Measurements from ENCODE around the gene ARTN. TPM values are rescaled to one million over a fixed set of nuclear protein-coding genes. Genes with fewer than 3 reads are reported as not detected.

The ARTN gene
- total RNA-seq, 1 donor from 2014 or later = 0.32 TPM

- intact Hi-C loops (cut with micrococcal nuclease) = loop anchor here (1.0 to 2.0 kb wide), 5 partner anchors 23 to 611 kb away; partner anchors contain the start of genes CDC20, ERI3, IPO13 and KDM4A
Measured at GRCh38 chr1:43969416-43969745, 35.8 kb downstream of the ARTN start.

DNA sequence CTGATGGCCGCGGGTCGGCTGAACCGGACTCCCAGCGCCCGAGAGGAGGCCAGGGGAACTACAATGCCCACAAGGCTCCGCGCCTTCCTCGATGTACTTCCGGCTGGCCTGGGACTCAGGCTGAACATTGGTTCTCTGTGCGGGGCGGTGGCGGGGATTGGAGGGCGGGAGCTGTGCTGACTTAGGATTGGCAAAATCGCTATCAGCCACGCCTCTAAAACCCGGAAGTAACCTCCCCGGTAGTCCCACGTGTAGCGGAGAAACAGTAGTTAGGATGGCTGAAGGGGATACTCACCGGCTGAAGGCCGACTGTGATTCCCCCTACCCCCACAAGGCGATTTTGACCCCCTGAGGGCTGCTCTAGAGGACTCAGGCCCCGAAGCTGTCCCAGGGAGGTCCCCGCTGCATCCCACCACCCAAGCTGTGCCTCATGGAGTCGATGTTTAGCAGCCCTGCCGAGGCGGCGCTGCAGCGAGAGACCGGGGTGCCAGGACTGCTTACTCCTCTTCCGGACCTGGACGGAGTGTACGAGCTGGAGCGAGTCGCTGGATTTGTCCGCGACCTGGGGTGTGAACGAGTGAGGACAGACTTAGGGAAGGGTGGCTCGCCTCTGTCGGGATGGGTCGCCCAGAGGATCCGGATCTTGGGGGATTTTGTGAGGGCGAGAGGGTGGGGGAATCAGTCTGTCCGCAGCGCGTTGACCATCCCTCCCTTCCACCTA, 36.3 kb downstream of the ARTN start, which contains the start of gene DPH2:
DPH2 (plus strand) TSS at position 265 of the 721 bp plus-strand sequence; CDS start at position 431, 166 bp downstream.
- intact Hi-C loops (cut with micrococcal nuclease) = loop anchor here (1.0 to 10.0 kb wide), 10 partner anchors 24 to 1717 kb away; partner anchors contain the start of genes ARMH1, CCDC30, CDC20 and DMAP1

- intact Hi-C loops (cut with micrococcal nuclease) = loop anchor here (5.0 to 10.0 kb wide), 5 partner anchors 244 to 1717 kb away; partner anchors contain the start of genes ARMH1, CCDC30, DMAP1 and GPBP1L1
Measured at GRCh38 chr1:43970502-43970901, 36.9 kb downstream of the ARTN start.

DNA sequence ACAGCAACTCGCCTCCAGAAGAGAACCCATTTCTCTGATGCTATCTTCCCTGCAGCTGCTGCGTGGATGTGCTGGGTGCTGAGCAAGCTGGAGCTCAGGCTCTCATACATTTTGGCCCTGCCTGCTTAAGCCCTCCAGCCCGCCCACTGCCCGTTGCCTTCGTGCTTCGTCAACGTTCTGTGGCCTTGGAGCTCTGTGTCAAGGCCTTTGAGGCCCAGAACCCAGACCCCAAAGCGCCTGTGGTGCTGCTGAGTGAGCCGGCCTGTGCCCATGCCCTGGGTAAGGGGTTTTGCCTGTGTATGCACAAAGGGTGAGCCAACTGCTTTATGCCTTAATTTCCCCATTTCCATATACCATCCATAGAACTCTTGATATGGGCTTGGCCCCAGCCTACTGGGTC, 37.3 kb downstream of the ARTN start:
- intact Hi-C loops (cut with micrococcal nuclease) = loop anchor here (5.0 to 10.0 kb wide), 5 partner anchors 244 to 1716 kb away; partner anchors contain the start of genes ARMH1, CCDC30, DMAP1 and GPBP1L1

DNA sequence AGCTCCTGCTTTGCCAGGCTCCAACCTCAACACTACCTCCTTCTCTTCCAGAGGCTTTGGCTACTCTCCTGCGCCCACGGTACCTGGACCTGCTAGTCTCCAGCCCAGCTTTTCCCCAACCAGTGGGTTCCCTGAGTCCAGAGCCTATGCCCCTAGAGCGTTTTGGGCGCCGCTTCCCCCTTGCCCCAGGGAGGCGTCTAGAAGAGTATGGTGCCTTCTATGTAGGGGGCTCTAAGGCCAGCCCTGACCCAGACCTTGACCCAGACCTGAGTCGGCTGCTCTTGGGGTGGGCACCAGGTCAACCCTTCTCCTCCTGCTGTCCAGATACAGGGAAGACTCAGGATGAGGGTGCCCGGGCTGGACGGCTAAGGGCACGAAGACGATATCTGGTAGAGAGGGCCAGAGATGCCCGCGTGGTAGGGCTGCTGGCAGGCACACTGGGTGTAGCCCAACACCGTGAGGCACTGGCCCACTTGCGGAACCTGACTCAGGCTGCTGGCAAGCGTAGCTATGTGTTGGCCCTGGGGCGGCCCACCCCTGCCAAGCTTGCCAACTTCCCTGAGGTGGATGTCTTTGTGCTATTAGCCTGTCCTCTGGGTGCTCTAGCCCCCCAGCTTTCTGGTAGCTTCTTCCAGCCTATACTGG, 37.9 kb downstream of the ARTN start:
- intact Hi-C loops (cut with micrococcal nuclease) = loop anchor here (5.0 to 10.0 kb wide), 5 partner anchors 243 to 1716 kb away; partner anchors contain the start of genes ARMH1, CCDC30, DMAP1 and GPBP1L1

- intact Hi-C loops (cut with micrococcal nuclease) = loop anchor here (1.0 to 10.0 kb wide), 13 partner anchors 17 to 1713 kb away; partner anchors contain the start of genes ARMH1, CCDC24, CCDC30 and CFAP57
Measured at GRCh38 chr1:43973981-43974442, 40.4 kb downstream of the ARTN start.

GRCh38 chr1:43974443-43975248, 41.0 kb downstream of the ARTN start, which contains the start of gene ATP6V0B:
Gene ATP6V0B (plus strand): TSS chr1:43974960. CDS start chr1:43975041, 81 bp downstream.
- intact Hi-C loops (cut with micrococcal nuclease) = loop anchor here (1.0 to 10.0 kb wide), 13 partner anchors 17 to 1713 kb away; partner anchors contain the start of genes ARMH1, CCDC24, CCDC30 and CFAP57

DNA sequence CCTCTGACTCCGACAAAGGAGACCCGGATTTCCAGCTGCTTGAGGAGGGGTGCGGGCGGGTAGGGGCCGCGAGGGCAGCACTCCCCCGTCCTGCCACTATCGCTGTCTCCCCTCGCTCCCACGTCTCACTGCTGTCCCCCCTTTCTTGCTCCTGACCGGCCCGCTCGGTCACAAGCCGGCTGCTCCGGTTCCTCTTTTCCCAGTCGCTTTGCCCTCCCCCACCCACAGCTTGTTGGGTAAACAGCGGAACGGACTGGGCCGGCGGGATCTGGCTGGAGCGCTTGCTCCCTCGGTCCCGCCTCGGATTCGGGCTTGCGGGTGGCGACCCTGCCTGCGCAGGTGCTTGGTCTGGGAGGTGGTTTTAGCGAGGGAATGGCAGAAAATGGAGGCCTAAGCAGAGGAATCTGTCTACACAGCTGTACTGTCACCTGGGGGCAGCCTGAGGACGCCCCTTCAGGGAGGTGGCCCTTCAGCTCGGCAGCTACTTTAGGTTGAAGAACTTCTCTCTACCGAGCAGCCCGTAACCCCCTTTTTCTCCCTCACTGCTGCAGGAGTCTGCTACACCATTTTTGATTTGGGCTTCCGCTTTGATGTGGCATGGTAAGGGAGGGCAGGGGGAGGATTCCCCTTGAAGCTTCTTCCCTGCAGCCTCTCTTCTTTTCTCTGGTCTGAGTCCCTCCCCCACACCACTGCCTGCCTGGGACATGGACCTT, 41.8 kb downstream of the ARTN start:
- intact Hi-C loops (cut with micrococcal nuclease) = loop anchor here (10.0 kb wide), 2 partner anchors 239 to 1609 kb away; partner anchors contain the start of genes DMAP1 and NASP

GRCh38 chr1:43976045-43976444, 42.4 kb downstream of the ARTN start:
- intact Hi-C loops (cut with micrococcal nuclease) = loop anchor here (10.0 kb wide), 2 partner anchors 239 to 1609 kb away; partner anchors contain the start of genes DMAP1 and NASP

- intact Hi-C loops (cut with micrococcal nuclease) = loop anchor here (10.0 kb wide), 2 partner anchors 238 to 1608 kb away; partner anchors contain the start of genes DMAP1 and NASP
Measured at GRCh38 chr1:43976890-43977289, 43.3 kb downstream of the ARTN start.

GRCh38 chr1:43977376-43978263, 44.0 kb downstream of the ARTN start:
- intact Hi-C loops (cut with micrococcal nuclease) = loop anchor here (10.0 kb wide), 2 partner anchors 237 to 1607 kb away; partner anchors contain the start of genes DMAP1 and NASP

- intact Hi-C loops (cut with micrococcal nuclease) = loop anchor here (10.0 kb wide), 2 partner anchors 237 to 1607 kb away; partner anchors contain the start of genes DMAP1 and NASP
Measured at GRCh38 chr1:43978264-43978550, 44.6 kb downstream of the ARTN start.

DNA sequence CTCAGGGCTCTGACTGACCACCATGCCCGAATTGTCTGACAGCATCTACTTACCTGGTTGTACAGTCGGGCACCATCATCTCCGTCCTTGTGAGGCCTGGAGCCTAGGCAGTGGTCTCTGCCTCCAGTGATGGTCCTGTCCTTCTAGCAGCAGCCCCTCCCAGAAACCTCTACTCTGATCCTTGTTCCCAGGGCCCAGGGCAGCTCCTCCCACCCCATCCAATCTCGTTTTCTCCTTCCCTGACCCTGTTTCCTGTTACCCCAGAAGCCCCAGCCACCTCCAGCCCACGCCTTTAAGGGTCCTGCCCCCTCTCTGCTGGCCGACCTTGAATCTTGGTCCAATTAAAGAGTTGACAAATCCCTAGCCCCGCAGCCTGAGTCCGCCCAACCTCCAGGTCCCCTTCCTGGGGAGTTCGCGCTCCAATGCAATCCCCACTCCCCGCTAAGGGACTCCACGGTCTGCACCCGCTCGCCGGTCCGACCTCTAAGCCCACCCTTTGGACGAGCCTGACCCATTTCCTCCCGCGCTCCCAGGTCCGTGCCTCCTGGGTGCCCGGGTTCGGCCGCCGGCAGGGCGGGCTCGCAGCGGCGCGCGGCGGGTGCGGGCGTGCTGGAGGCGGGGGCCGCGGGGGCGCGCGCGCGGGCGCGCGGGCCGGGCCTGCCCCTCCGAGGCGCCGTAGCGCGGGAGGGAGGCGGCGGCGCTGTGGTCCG, 45.1 kb downstream of the ARTN start, which contains the start of gene B4GALT2:
B4GALT2 (plus strand) TSS at position 660 of the 710 bp plus-strand sequence. CDS start 1,951 bp downstream, outside the sequence.
- intact Hi-C loops (cut with micrococcal nuclease) = loop anchor here (10.0 kb wide), 2 partner anchors 236 to 1606 kb away; partner anchors contain the start of genes DMAP1 and NASP

DNA sequence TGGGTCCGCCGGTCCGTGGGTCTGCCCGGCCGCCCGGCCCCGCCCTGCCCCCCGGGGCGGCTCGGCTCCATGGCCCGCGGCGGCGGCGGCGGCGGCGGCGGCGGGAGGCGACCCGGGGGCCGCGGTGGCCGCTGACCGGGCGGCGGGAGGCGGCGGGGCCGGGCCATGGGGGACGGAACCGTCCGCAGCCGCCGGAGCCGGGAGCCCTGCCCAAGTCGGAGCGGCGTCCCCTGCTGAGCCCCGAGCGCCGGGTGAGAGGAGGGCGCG, 45.6 kb downstream of the ARTN start:
- intact Hi-C loops (cut with micrococcal nuclease) = loop anchor here (10.0 kb wide), 2 partner anchors 236 to 1606 kb away; partner anchors contain the start of genes DMAP1 and NASP

GRCh38 chr1:43979528-43980254, 46.1 kb downstream of the ARTN start:
- intact Hi-C loops (cut with micrococcal nuclease) = loop anchor here (10.0 kb wide), 2 partner anchors 235 to 1605 kb away; partner anchors contain the start of genes DMAP1 and NASP

DNA sequence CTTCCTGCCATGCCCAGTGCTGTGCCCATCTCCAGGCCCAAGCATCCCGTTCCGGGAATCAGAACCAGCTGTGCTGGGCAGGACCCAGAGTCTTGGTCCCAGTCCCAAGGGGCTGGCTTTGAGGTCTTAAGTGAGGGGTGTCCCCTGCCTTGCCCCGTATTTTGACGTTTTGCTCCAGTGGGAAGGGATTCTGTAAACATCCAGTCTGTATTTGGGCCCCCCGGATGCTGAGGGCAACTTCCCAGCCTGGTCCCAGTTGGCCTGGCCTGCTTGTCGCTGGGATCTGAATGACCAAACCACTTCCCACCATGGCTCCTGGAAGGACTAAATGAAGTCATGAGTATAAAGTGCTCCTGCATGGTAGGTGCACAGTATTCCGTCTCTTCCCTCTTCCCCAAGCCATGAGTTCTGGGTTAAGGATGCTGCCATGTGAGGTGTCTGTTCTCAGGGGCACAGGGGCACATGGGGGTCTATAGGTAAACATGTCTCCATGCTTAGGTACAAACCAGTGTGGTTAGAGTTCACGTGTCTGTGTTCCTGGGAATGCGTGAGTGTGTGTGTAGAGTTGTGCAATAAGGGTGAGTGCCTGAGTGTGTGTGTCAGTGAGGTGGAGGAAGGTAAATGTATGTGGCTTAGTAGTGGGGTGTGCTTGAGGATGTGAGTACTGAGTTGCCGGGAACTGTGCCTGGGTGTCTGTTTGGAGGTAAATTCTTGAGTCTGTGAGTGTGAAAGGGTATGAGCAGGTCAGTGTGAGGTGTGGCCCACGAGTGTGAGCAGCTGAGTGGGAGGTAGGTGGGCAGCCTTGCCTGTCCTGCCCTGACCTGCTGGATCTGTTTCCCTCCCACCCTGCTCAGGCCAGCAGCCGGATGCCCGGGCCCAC, 46.9 kb downstream of the ARTN start:
- intact Hi-C loops (cut with micrococcal nuclease) = no loop called here

All from T-helper 1 cell treated with Interleukin-12 subunit alpha and Interleukin-12 subunit beta and Interleukin-4 antibody, amounts not matched to agents 30 ng/mL and 1 ng/mL, for 36 hours (primary cell).